Measurements from ENCODE around the gene PAX9. TPM values are rescaled to one million over a fixed set of nuclear protein-coding genes. Genes with fewer than 3 reads are reported as not detected.

Gene PAX9
- total and polyA plus RNA-seq, 7 experiments from 2014 or later: 0.05 TPM; not detected in 6

DNA sequence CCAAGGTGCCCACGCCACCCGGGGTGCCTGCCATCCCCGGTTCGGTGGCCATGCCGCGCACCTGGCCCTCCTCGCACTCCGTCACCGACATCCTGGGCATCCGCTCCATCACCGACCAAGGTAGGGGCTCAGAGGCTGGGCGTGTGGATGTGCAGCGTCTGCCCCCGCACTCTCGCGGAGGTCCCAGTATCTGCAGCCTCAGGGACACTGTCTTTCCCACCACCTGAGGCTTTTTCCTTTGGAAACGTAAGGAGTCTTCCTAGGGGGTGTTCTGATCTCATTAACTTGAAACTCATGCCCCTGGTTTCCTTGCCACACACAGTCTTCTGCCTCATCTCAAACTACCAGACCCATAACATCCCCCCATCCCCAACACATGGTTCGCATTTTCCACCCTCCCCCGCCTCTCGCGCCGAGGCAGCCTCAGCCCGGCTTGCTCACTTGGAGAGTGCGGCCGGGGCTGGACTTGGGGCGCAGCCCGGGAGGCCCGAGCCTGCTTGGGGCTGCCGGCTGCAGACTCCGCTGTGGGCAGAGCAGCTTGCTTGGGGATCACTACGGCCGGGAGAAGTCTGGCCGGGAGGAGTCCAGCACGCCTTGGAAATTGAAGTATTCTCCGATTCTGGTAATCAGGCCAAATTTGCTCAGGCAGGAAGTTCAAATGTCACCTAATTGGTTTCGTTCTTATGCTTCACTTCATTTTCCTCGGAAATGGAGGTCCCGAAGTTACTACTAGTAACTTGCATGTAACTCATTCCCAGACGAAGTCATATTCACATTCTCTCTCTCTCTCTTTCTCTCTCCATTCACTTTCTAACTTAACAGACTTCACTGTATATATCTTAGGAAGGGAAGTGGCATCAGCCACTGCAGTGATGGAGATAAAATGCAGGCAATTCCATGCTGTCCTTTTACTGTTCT lies 2.0 kb downstream of the PAX9 start:
- no peaks in the 10 kb centered on the region for H3K9me3 ChIP-seq (ENCODE audit: control insufficient read depth in 2 of 3, low read length in 3 of 3)
- H3K4me3 ChIP-seq (ENCODE audit: low read length): no peak overlapping the region
- intact Hi-C loops (cut with micrococcal nuclease): loop anchor here in 1 of 2 donors (5.0 kb wide), 1 partner anchor 934 kb away; the partner anchor contains the start of genes FOXA1 and TTC6

DNA sequence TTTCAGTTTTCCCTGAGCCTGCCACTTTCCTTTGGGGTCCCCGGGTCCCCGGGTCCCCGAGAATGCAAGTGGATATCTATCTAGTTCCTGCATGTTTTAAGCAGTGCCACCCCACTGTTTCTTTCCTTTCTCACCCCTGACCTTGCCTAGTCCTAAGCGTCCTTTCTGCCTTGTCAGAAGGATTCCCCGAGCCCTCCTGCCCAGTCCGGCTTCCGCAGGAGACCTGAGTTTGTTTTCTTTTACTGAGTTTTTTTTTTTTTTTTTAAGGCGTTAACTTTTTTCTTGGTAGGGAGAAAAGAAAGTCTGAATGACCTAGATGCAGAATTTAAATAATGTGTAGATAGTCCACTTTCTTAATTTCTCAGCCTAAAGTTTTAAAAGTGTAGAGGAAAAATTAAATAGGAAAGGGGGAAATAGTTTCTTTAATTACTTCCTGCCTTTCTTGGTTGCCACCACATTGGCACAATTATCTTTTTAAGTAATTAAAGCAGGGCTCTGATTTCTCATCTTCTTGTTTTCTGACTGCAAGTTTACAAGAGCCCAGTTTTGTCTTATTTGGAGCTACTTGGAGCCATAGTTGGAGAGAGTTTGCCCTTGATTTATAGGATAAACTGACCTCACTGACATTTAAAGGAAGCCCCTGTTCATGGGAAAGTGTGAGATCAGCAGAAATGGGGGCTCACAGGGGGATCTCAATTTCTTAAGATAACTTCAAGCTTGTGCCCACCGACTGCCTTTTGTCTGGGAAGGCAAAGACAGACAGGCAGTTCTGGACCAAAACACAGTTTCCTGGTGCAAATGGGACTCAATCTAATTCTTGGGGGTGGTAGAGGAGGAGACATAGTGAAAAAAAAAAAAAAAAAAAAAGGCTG lies 2.9 kb downstream of the PAX9 start:
- DNase-seq (no peak), ATAC-seq (no peak)
- H3K4me1 ChIP-seq (ENCODE audit: control insufficient read depth in 2 of 2, insufficient read depth in 2 of 2, low read length in 2 of 2): peaks cover 0 to 13% of the 10 kb centered on the region in 2 donors
- peaks cover 0 to 9% (median 3%) of the 10 kb centered on the region in 5 donors for H3K36me3 Mint-ChIP-seq
- H3K27ac Mint-ChIP-seq: peak overlapping the region in 1 of 9 donors; percentile 78
- peaks cover 0 to 23% (median 10%) of the 10 kb centered on the region in 11 donors for H3K9me3 Mint-ChIP-seq
- H3K4me3 Mint-ChIP-seq: peak overlapping the region; percentile 1 to 77 (median 44)
- intact Hi-C loops (cut with micrococcal nuclease): loop anchor here in 1 of 2 donors (5.0 kb wide), 1 partner anchor 933 kb away; the partner anchor contains the start of genes FOXA1 and TTC6
- peaks cover 8 to 54% (median 43%) of the 10 kb centered on the region in 7 donors for H3K4me1 Mint-ChIP-seq
- CTCF ChIA-PET: no interaction called here
- no peaks in the 10 kb centered on the region for H3K36me3 ChIP-seq (ENCODE audit: control insufficient read depth in 2 of 3, insufficient read depth in 3 of 3, low read length in 3 of 3)
- H3K4me3 ChIP-seq (ENCODE audit: low read length): no peak overlapping the region
- POLR2A ChIA-PET: no interaction called here
- peaks cover 69 to 82% (median 77%) of the 10 kb centered on the region in 5 donors for H3K27me3 Mint-ChIP-seq
- no peak overlapping the region for H3K27ac ChIP-seq (ENCODE audit: low read depth, low read length)
- H3K27me3 ChIP-seq (ENCODE audit: control insufficient read depth in 2 of 2, insufficient read depth in 2 of 2, low read length in 2 of 2): peaks cover 6 to 8% of the 10 kb centered on the region in 2 donors
- H3K9me3 ChIP-seq (ENCODE audit: control insufficient read depth in 2 of 3, low read length in 3 of 3): no peaks in the 10 kb centered on the region

More for the DNA sequence above, 2.0 kb downstream of the PAX9 start:
- DNase-seq (no peak), ATAC-seq (no peak)
- H3K4me1 Mint-ChIP-seq: peaks cover 12 to 60% (median 48%) of the 10 kb centered on the region in 7 donors
- H3K27me3 Mint-ChIP-seq: peaks cover 77 to 91% (median 84%) of the 10 kb centered on the region in 5 donors
- ChIA-PET CTCF (no interaction called here), POLR2A (no interaction called here)
- H3K27me3 ChIP-seq (ENCODE audit: control insufficient read depth in 2 of 2, insufficient read depth in 2 of 2, low read length in 2 of 2): peaks cover 7 to 8% of the 10 kb centered on the region in 2 donors
- peaks cover 3 to 27% (median 10%) of the 10 kb centered on the region in 11 donors for H3K9me3 Mint-ChIP-seq
- H3K27ac Mint-ChIP-seq: peak overlapping the region in 1 of 9 donors; percentile 78
- H3K4me1 ChIP-seq (ENCODE audit: control insufficient read depth in 2 of 2, insufficient read depth in 2 of 2, low read length in 2 of 2): peaks cover 0 to 13% of the 10 kb centered on the region in 2 donors
- H3K36me3 Mint-ChIP-seq: peaks cover 0 to 9% (median 3%) of the 10 kb centered on the region in 5 donors
- no peak overlapping the region for H3K27ac ChIP-seq (ENCODE audit: low read depth, low read length)
- H3K4me3 Mint-ChIP-seq: peak overlapping the region; percentile 25 to 77 (median 62)
- H3K36me3 ChIP-seq (ENCODE audit: control insufficient read depth in 2 of 3, insufficient read depth in 3 of 3, low read length in 3 of 3): no peaks in the 10 kb centered on the region

DNA sequence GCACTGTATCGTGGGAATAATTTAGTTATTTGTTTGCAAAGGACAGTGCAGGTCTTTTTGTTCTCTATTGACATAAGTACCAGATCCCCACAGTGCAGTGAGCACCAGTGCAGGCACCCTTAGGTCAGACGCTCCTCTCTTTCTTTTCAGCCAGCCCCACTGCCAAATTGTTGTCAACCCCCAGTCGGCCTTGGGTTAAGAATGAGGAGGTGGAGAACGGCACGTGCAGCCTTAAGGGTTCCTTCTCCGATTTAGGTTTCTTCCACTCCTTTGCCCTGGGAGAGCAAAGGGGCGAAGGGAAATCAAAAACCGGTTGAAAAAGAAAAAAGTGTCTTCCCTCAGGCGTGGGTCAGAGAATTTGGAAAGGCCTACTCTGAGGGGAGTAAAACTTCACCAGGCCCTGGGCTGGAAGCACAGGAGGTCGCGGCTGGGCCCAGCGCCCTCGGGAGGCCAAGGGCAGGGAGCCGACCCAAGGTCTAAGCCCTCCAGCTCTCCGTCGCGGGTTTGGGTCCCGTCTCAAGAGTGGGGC lies 4.3 kb downstream of the PAX9 start:
- peaks cover 57 to 68% (median 63%) of the 10 kb centered on the region in 5 donors for H3K27me3 Mint-ChIP-seq
- ATAC-seq: no peak
- ChIA-PET POLR2A (no interaction called here), CTCF (no interaction called here)
- intact Hi-C loops (cut with micrococcal nuclease): no loop called here
- Histone ChIP-seq H3K9me3 (ENCODE audit: control insufficient read depth in 2 of 3, low read length in 3 of 3) (no peaks in the 10 kb centered on the region), H3K4me3 (ENCODE audit: low read length) (no peak overlapping the region), H3K27ac (ENCODE audit: low read depth, low read length) (no peak overlapping the region), H3K27me3 (ENCODE audit: control insufficient read depth in 2 of 2, insufficient read depth in 2 of 2, low read length in 2 of 2) (peaks cover 0 to 4% of the 10 kb centered on the region in 2 donors), H3K4me1 (ENCODE audit: control insufficient read depth in 2 of 2, insufficient read depth in 2 of 2, low read length in 2 of 2) (peaks cover 0 to 13% of the 10 kb centered on the region in 2 donors), H3K36me3 (ENCODE audit: control insufficient read depth in 2 of 3, insufficient read depth in 3 of 3, low read length in 3 of 3) (no peaks in the 10 kb centered on the region)
- H3K4me1 Mint-ChIP-seq: peaks cover 8 to 45% (median 36%) of the 10 kb centered on the region in 7 donors
- H3K36me3 Mint-ChIP-seq: peaks cover 0 to 5% (median 3%) of the 10 kb centered on the region in 5 donors
- H3K9me3 Mint-ChIP-seq: peaks cover 0 to 21% (median 8%) of the 10 kb centered on the region in 11 donors
- no peak overlapping the region for H3K27ac Mint-ChIP-seq
- no peak for DNase-seq
- H3K4me3 Mint-ChIP-seq: peak overlapping the region in 6 of 10 donors; percentile 13 to 36 (median 28)

GRCh38 chr14:36666416-36667206 lies 5.0 kb downstream of the PAX9 start:
- POLR2A ChIA-PET: no interaction called here

DNA sequence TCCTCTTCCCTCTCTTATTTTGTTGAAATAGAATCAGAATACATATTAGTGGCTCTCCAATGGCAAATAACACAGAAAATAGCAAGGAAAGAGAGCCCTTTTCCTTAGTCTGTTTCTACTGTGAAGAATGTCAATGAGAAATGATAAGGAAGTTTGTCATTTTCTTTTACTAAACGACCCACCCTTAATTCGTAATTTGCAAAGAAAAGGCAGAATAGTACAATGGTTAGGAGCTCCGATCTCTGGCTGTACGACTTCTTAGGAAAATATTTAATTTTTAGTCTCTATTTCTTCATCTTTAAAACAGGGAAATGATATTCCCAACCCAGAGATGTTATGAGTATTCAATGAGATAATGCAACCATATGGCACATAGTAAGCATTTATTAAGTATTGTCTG lies 6.0 kb downstream of the PAX9 start:
- ChIA-PET POLR2A (no interaction called here), CTCF (no interaction called here)
- Histone ChIP-seq H3K36me3 (ENCODE audit: control insufficient read depth in 2 of 3, insufficient read depth in 3 of 3, low read length in 3 of 3) (no peaks in the 10 kb centered on the region), H3K27ac (ENCODE audit: low read depth, low read length) (no peak overlapping the region), H3K9me3 (ENCODE audit: control insufficient read depth in 2 of 3, low read length in 3 of 3) (no peaks in the 10 kb centered on the region), H3K27me3 (ENCODE audit: control insufficient read depth in 2 of 2, insufficient read depth in 2 of 2, low read length in 2 of 2) (peaks cover 0 to under 1% of the 10 kb centered on the region in 2 donors), H3K4me1 (ENCODE audit: control insufficient read depth in 2 of 2, insufficient read depth in 2 of 2, low read length in 2 of 2) (peaks cover 0 to 6% of the 10 kb centered on the region in 2 donors), H3K4me3 (ENCODE audit: low read length) (no peak overlapping the region)
- Mint-ChIP-seq H3K27me3 (peaks cover 44 to 51% (median 48%) of the 10 kb centered on the region in 5 donors), H3K9me3 (peaks cover 0 to 25% (median 5%) of the 10 kb centered on the region in 11 donors), H3K4me3 (no peak overlapping the region), H3K36me3 (peaks cover 0 to 5% (median 0%) of the 10 kb centered on the region in 5 donors), H3K4me1 (peaks cover 4 to 32% (median 24%) of the 10 kb centered on the region in 7 donors), H3K27ac (peak overlapping the region in 1 of 9 donors; percentile 64)
- DNase-seq: no peak
- intact Hi-C loops (cut with micrococcal nuclease): no loop called here
- no peak for ATAC-seq

More at GRCh38 chr14:36666416-36667206, 5.0 kb downstream of the PAX9 start:
- Mint-ChIP-seq H3K27me3 (peaks cover 53 to 62% (median 58%) of the 10 kb centered on the region in 5 donors), H3K4me1 (peaks cover 4 to 41% (median 31%) of the 10 kb centered on the region in 7 donors), H3K9me3 (peaks cover 0 to 25% (median 6%) of the 10 kb centered on the region in 11 donors), H3K4me3 (peak overlapping the region in 1 of 10 donors; percentile 37), H3K27ac (no peak overlapping the region), H3K36me3 (peaks cover 0 to 5% (median 1%) of the 10 kb centered on the region in 5 donors)
- CTCF ChIA-PET: no interaction called here
- no peaks in the 10 kb centered on the region for H3K9me3 ChIP-seq (ENCODE audit: control insufficient read depth in 2 of 3, low read length in 3 of 3)
- no peak overlapping the region for H3K4me3 ChIP-seq (ENCODE audit: low read length)
- no peak for DNase-seq
- no peak overlapping the region for H3K27ac ChIP-seq (ENCODE audit: low read depth, low read length)
- intact Hi-C loops (cut with micrococcal nuclease): no loop called here
- no peaks in the 10 kb centered on the region for H3K36me3 ChIP-seq (ENCODE audit: control insufficient read depth in 2 of 3, insufficient read depth in 3 of 3, low read length in 3 of 3)
- peaks cover 0 to 10% of the 10 kb centered on the region in 2 donors for H3K4me1 ChIP-seq (ENCODE audit: control insufficient read depth in 2 of 2, insufficient read depth in 2 of 2, low read length in 2 of 2)
- ATAC-seq: no peak
- H3K27me3 ChIP-seq (ENCODE audit: control insufficient read depth in 2 of 2, insufficient read depth in 2 of 2, low read length in 2 of 2): peaks cover 0 to 4% of the 10 kb centered on the region in 2 donors

Measured in naive thymus-derived CD4-positive, alpha-beta T cell (primary cell).